Measurements from ENCODE around the gene TPK1.

Gene TPK1

GRCh38 chr7:144777005-144777839 lies 58.6 kb downstream of the TPK1 start:
- CTCF ChIA-PET: no interaction called here
- POLR2A ChIA-PET: no interaction called here
- H3K4me3 ChIP-seq (ENCODE audit: low read depth, low read length): no peak overlapping the region
- no peak for TF ChIP-seq CTCF (IDR thresholded peaks at IDR 0.05; ENCODE audit: insufficient read depth, low read length, missing control alignments)
- DNase-seq (ENCODE audit: low read depth, low spot score): no peak

- POLR2A ChIA-PET: no interaction called here
- CTCF ChIA-PET: no interaction called here
- TF ChIP-seq CTCF (IDR thresholded peaks at IDR 0.05; ENCODE audit: insufficient read depth, low read length, missing control alignments): no peak
- no peak for DNase-seq (ENCODE audit: low read depth, low spot score)
- H3K4me3 ChIP-seq (ENCODE audit: low read depth, low read length): no peak overlapping the region
These were observed 59.4 kb downstream of the TPK1 start for GRCh38 chr7:144776447-144776846.

- CTCF ChIA-PET: no interaction called here
These were observed 60.1 kb downstream of the TPK1 start for GRCh38 chr7:144775749-144776148.

GRCh38 chr7:144771927-144772326 lies 63.9 kb downstream of the TPK1 start:
- no peak for TF ChIP-seq CTCF (IDR thresholded peaks at IDR 0.05; ENCODE audit: insufficient read depth, low read length, missing control alignments)
- DNase-seq (ENCODE audit: low read depth, low spot score): no peak
- ChIA-PET CTCF (no interaction called here), POLR2A (no interaction called here)
- H3K4me3 ChIP-seq (ENCODE audit: low read depth, low read length): no peak overlapping the region

More at GRCh38 chr7:144775749-144776148, 60.1 kb downstream of the TPK1 start:
- TF ChIP-seq CTCF (IDR thresholded peaks at IDR 0.05; ENCODE audit: insufficient read depth, low read length, missing control alignments): no peak
- DNase-seq (ENCODE audit: low read depth, low spot score): no peak
- POLR2A ChIA-PET: no interaction called here
- no peak overlapping the region for H3K4me3 ChIP-seq (ENCODE audit: low read depth, low read length)

GRCh38 chr7:144771174-144771573 lies 64.7 kb downstream of the TPK1 start:
- no peak for DNase-seq (ENCODE audit: low read depth, low spot score)
- H3K4me3 ChIP-seq (ENCODE audit: low read depth, low read length): no peak overlapping the region
- CTCF ChIA-PET: no interaction called here
- POLR2A ChIA-PET: no interaction called here
- TF ChIP-seq CTCF (IDR thresholded peaks at IDR 0.05; ENCODE audit: insufficient read depth, low read length, missing control alignments): no peak

GRCh38 chr7:144769352-144769751 lies 66.5 kb downstream of the TPK1 start:
- no peak for DNase-seq (ENCODE audit: low read depth, low spot score)
- H3K4me3 ChIP-seq (ENCODE audit: low read depth, low read length): no peak overlapping the region
- TF ChIP-seq CTCF (IDR thresholded peaks at IDR 0.05; ENCODE audit: insufficient read depth, low read length, missing control alignments): no peak
- CTCF ChIA-PET: no interaction called here
- POLR2A ChIA-PET: no interaction called here
